GM19372 (cell line): ENCODE results near the gene MRC1.

Experiments used
- ATAC-seq: cut with Tn5 transposase; IDR thresholded peaks from one replicate; pipeline ENCODE4 v1.9.1; 2021; ENCODE audit warnings: mild to moderate bottlenecking, low read depth, moderate library complexity; ENCODE audit not compliant: unreplicated experiment

The MRC1 gene

GRCh38 chr10:17841050-17841449, 31.9 kb downstream of the MRC1 start:
- no peak for ATAC-seq

- no peak for ATAC-seq
Measured at GRCh38 chr10:17842641-17843040, 33.5 kb downstream of the MRC1 start.

- ATAC-seq = no peak
Measured at GRCh38 chr10:17847585-17848296, 38.6 kb downstream of the MRC1 start.

GRCh38 chr10:17848646-17849045, 39.5 kb downstream of the MRC1 start:
- no peak for ATAC-seq

GRCh38 chr10:17850501-17850900, 41.4 kb downstream of the MRC1 start:
- no peak for ATAC-seq

GRCh38 chr10:17851611-17852010, 42.5 kb downstream of the MRC1 start:
- no peak for ATAC-seq

- no peak for ATAC-seq
Measured at GRCh38 chr10:17854044-17854652, 45.0 kb downstream of the MRC1 start.

- no peak for ATAC-seq
Measured at GRCh38 chr10:17857040-17857439, 47.9 kb downstream of the MRC1 start.

GRCh38 chr10:17859492-17860156, 50.5 kb downstream of the MRC1 start:
- ATAC-seq = no peak

GRCh38 chr10:17861760-17862159, 52.6 kb downstream of the MRC1 start:
- no peak for ATAC-seq

GRCh38 chr10:17865351-17865750, 56.2 kb downstream of the MRC1 start:
- no peak for ATAC-seq

GRCh38 chr10:17866346-17866745, 57.2 kb downstream of the MRC1 start:
- no peak for ATAC-seq

- ATAC-seq = no peak
Measured at GRCh38 chr10:17867056-17867455, 57.9 kb downstream of the MRC1 start.

- no peak for ATAC-seq
Measured at GRCh38 chr10:17871036-17871435, 61.9 kb downstream of the MRC1 start.

GRCh38 chr10:17872191-17873091, 63.3 kb downstream of the MRC1 start:
- no peak for ATAC-seq

GRCh38 chr10:17873946-17874345, 64.8 kb downstream of the MRC1 start:
- ATAC-seq = no peak

- ATAC-seq = no peak
Measured at GRCh38 chr10:17877121-17877520, 68.0 kb downstream of the MRC1 start.

GRCh38 chr10:17878896-17879295, 69.7 kb downstream of the MRC1 start:
- no peak for ATAC-seq

GRCh38 chr10:17880601-17881000, 71.5 kb downstream of the MRC1 start:
- ATAC-seq = no peak

GRCh38 chr10:17882557-17882956, 73.4 kb downstream of the MRC1 start:
- no peak for ATAC-seq

GRCh38 chr10:17883621-17884020, 74.5 kb downstream of the MRC1 start:
- no peak for ATAC-seq
